Measurements from ENCODE around the gene MAG.

GRCh38 chr19:35330475-35330874 is 38.5 kb downstream of the MAG start:
- TF ChIP-seq EZH2 (IDR thresholded peaks at IDR 0.05): no peak
- TF ChIP-seq POLR2AphosphoS5 (IDR thresholded peaks at IDR 0.05; ENCODE audit: borderline replicate concordance, low read depth, low read length): no peak
- no peak for TF ChIP-seq FOXP2 (optimal IDR thresholded peaks at IDR 0.05; ENCODE audit: control extremely low read depth, extremely low read length, insufficient read depth)

Data from SK-N-MC (cell line).